GM21447 (cell line): ENCODE data around the gene MSGN1.

Source experiments
- ATAC-seq: cut with Tn5 transposase; IDR thresholded peaks from one replicate; pipeline ENCODE4 v1.9.1; 2021; ENCODE audit not compliant: unreplicated experiment

Gene MSGN1, protein sequence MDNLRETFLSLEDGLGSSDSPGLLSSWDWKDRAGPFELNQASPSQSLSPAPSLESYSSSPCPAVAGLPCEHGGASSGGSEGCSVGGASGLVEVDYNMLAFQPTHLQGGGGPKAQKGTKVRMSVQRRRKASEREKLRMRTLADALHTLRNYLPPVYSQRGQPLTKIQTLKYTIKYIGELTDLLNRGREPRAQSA

GRCh38 chr2:17816396-17817245, at the start of gene MSGN1:
Gene MSGN1, plus strand, starts transcription at chr2:17816460. Its CDS starts 59 bp downstream, at chr2:17816519.
- ATAC-seq: no peak

DNA sequence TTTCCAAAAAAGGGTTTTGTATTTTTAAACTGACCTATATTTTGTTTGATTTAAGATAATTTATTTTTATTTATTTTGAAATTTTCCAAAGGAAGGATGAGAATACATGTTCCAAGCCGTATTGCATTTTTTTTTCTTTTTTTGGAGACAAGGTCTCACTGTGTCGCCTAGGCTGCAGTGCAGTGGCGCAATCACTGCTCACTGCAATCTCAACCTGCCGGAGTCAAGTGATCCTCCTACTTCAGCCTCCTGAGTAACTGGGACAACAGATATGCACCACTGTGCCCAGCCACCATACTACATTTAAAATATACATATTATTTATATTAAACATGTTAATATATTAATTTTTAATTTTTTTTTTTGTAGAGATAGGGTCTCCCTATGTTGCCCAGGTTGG, 47.4 kb upstream of the MSGN1 start:
- no peak for ATAC-seq

GRCh38 chr2:17771956-17772355, 44.3 kb upstream of the MSGN1 start:
- no peak for ATAC-seq

- ATAC-seq: no peak
Measured at GRCh38 chr2:17772532-17772931, 43.7 kb upstream of the MSGN1 start.

DNA sequence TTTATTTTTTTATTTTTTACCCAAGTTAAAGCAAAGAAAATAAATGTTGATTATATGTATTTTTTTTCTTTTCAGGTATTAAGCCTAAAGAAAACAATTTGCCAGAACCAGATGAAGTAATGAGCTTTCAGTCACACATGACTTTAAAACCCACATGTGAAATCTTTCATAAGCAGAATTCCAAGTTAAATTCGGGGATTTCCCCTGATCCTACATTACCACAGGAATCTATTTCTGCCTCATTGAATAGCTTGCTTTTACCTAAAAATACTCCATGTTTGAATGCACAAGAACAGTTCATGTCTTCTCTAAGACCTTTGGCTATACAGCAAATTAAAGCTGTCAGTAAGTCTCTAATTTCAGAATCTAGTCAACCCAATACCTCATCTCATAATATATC, 35.7 kb upstream of the MSGN1 start:
- no peak for ATAC-seq

DNA sequence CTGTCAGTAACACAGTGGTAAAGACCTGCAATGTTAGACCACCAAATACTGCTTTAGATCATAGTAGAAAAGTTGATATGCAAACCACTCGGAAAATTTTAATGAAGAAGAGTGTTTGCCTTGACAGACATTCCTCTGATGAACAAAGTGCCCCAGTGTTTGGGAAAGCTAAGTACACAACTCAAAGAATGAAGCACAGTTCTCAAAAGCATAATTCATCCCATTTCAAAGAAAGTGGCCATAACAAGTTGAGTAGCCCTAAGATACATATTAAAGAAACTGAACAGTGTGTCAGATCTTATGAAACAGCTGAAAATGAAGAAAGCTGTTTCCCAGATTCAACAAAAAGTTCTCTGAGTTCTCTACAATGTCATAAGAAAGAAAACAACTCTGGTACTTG, 34.8 kb upstream of the MSGN1 start:
- ATAC-seq: no peak

DNA sequence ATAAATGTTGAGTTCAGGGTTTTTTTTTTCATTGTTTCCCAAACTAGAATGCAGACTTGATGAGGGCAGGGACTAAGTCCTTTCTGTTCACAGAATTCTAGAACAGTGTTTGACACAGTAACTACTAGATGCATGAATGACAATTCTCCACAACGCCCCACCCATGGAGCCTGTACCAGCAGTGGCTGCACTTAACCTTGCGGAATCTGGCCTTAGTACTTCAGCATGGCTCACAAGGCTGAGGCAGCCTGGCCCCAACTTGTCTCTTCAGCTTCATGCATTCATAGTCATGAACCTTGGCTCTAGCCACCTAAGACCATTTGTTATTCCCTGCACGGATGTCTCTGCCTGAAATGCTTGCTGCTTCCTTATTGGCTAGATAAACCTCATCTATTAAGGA, 29.5 kb upstream of the MSGN1 start:
- no peak for ATAC-seq

- no peak for ATAC-seq
Measured at GRCh38 chr2:17788773-17789172, 27.5 kb upstream of the MSGN1 start.

DNA sequence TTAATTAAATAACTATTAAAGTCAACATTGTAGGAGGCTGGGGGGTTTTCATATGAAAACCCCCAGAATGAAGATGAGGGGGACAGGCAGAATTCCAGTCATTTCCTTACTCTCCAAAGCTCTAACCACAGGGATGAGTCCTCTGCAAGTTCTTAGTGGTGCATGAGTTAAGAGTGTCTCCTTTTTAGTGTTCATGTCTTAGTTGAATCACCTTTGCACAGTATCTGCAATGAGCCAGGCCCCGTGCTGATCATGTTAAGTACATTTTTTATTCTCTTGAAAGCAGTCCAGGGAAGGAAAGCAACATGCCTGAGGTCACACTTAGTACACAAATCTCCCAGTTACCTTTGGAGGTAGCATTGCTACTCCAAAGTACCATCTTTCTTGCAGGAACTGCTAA, 25.7 kb upstream of the MSGN1 start:
- no peak for ATAC-seq

DNA sequence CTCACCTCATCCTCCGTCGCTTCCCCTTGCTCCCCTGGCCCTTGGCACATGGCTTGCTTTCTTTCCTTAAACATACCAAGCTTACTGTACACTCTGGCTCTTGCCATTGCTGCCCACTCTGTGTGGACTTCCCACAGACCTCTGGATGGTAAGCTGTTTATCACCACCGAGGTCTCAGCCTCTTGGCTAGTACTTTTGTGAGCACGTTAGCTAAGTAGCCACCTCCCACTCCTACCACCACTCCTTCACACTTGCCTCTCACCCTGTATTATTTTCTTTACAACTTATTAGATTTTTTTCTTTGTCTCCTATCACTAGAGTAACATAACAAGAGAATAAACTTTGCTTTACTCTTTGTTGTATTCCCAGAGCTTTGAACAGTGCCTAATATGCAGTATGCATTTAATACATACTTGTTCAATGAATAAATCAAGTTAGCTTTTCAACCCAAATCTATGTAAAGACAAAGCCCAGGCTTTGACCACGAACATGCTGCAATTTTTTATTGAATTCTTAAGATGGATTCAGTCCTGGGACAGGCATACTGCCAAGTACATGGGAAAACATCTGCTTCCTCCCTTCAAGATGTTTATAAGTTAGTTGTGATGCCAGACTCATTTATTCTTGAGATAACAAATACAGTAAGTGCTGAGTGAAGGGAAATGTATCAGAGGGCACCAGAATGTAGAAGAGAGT, 25.0 kb upstream of the MSGN1 start:
- ATAC-seq: no peak

- no peak for ATAC-seq
Measured at GRCh38 chr2:17791817-17792130, 24.5 kb upstream of the MSGN1 start.

DNA sequence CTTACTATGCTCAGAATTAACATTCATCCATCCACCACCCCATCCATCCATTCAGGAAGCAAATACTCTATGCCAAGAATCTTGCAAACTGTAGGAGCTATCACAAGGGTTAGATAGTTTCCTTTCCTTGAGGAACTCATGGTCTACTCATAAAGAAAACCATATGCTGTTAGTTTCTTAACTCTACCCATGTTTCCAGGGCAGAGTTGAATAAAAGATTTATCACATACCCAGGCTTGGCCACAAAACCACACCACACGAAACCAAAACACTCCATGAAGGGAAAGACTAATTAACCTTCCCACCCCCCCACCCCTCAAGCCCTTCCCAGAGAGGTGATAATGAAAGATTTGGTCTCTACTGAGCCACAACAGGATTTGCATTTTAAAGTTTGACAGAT, 23.7 kb upstream of the MSGN1 start:
- peak; percentile 65 for ATAC-seq

- no peak for ATAC-seq
Measured at GRCh38 chr2:17793296-17793695, 23.0 kb upstream of the MSGN1 start.

- ATAC-seq: no peak
Measured at GRCh38 chr2:17793803-17794354, 22.4 kb upstream of the MSGN1 start.

GRCh38 chr2:17795309-17795708, 21.0 kb upstream of the MSGN1 start:
- no peak for ATAC-seq

DNA sequence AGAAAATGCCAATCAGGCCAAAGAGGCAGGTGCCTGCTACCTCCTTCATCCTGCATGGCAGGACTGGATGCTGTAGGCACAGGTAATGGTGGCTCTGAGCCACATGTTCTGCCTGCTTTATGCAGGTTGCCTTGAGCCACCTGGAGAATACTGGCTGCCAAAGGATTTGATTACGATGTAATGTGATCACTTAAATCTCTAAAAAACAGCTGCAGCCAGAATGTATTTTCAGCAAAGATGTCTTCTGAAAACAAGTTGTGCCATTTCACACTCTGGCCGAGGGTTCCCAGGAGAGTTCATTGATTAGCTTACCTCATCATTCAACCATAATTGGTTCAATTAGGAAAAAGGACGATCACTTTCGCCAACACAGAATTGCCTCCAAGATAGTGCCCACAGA, 17.9 kb upstream of the MSGN1 start:
- ATAC-seq: no peak

DNA sequence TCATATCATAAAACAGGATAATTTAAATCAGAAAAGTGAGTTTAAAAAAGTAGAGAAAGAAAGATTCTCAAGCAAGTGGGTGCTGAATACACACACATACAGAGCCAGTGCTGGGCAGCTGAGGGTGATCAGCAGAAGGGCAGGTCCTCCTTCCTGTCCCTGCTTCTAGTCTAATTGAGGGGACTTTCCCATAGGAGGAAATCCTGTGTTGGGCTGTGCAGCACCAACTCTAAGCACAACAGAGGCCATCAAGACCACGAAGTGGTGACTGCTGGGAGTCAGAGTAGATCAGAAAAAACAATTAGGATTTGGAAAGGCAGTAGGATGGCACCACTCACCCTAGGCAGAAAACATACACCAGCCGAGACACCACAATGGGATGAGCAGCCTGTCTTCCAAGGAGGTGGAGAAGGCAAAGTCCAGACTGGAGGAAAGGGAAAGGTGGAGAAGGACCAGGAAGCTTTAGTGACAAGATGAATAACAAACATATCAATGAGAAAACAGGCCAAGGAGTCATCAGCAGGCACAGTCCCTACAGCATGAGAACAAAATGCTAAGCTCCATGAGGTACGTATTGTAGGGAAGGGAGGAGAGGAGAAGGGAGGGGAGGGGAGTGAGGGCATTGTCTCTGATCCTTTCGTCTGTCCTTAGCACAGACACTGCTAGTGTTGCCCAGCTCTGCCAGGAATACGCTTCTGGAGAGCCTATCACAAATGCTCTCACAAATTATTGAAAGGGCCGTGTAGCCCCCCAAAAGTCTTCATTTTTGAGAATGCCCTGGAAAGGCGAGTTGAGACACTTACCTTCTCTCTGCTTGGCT, 16.7 kb upstream of the MSGN1 start:
- no peak for ATAC-seq

DNA sequence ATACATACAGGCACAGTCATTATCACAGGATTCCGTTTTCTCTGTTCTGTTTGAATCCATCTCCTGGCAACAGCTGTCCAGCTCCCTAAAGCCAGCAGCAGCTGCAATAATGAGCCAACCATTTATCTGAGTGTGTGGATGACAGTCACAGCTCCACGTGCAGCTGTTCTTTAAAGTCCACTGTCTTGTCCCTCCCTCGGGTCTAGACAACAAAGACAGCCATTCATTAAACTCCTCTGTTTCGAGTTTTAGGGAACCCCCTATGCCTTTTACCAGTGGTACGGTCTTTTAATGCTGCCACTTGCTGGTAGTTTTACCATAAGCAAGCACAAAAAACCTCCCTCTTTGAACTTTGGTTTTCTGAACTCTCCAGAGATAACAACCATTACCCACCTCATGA, 16.0 kb upstream of the MSGN1 start:
- no peak for ATAC-seq

- ATAC-seq: no peak
Measured at GRCh38 chr2:17800693-17801458, 15.4 kb upstream of the MSGN1 start.

GRCh38 chr2:17803497-17803896, 12.8 kb upstream of the MSGN1 start:
- no peak for ATAC-seq
